ENCODE results near the gene NDC1. TPM values are rescaled to one million over a fixed set of nuclear protein-coding genes. Genes with fewer than 3 reads are reported as not detected.

NDC1 gene
- total and polyA plus RNA-seq, 7 donors, result 3.0 to 12.1 (median 5.7) TPM

- H3K4me1 ChIP-seq, result no peaks in the 10 kb centered on the region
- WGBS, 3 donors, result 31 to 51% (median 39%) methylated on average over 6 of the region's 6 CpGs
- H3K4me3 ChIP-seq, result no peak overlapping the region
- no peaks in the 10 kb centered on the region for H3K36me3 ChIP-seq (ENCODE audit: insufficient read depth in 1 of 2, low read depth in 1 of 2)
- no peak for ATAC-seq
- no peaks in the 10 kb centered on the region for H3K27me3 ChIP-seq (ENCODE audit: insufficient read depth in 3 of 3, low read length in 2 of 3)
- no peak for DNase-seq
- TF ChIP-seq CTCF (IDR thresholded peaks at IDR 0.05), result no peak
- no peaks in the 10 kb centered on the region for H3K9me3 ChIP-seq
- no peak overlapping the region for H3K27ac ChIP-seq
- intact Hi-C loops (cut with DNase I), result no loop called here
Measured at GRCh38 chr1:53725238-53725689, 112.8 kb downstream of the NDC1 start.

- ATAC-seq, result no peak
- intact Hi-C loops (cut with DNase I), result no loop called here
- TF ChIP-seq CTCF (IDR thresholded peaks at IDR 0.05), result no peak
Measured at GRCh38 chr1:53722025-53722424, 116.1 kb downstream of the NDC1 start.

GRCh38 chr1:53721088-53721487 lies 117.0 kb downstream of the NDC1 start:
- Histone ChIP-seq H3K9me3 (no peaks in the 10 kb centered on the region), H3K27ac (no peak overlapping the region), H3K27me3 (ENCODE audit: insufficient read depth in 3 of 3, low read length in 2 of 3) (peaks cover 0 to 3% (median 0%) of the 10 kb centered on the region in 3 donors), H3K4me1 (no peaks in the 10 kb centered on the region), H3K36me3 (ENCODE audit: insufficient read depth in 1 of 2, low read depth in 1 of 2) (no peaks in the 10 kb centered on the region), H3K4me3 (no peak overlapping the region)
- intact Hi-C loops (cut with DNase I), result no loop called here
- 70 to 81% (median 78%) methylated on average over 4 of the region's 4 CpGs for whole genome bisulfite sequencing, 3 donors
- TF ChIP-seq CTCF (IDR thresholded peaks at IDR 0.05), result no peak
- no peak for ATAC-seq
- no peak for DNase-seq

More at GRCh38 chr1:53722025-53722424, 116.1 kb downstream of the NDC1 start:
- Histone ChIP-seq H3K9me3 (no peaks in the 10 kb centered on the region), H3K27me3 (ENCODE audit: insufficient read depth in 3 of 3, low read length in 2 of 3) (no peaks in the 10 kb centered on the region), H3K36me3 (ENCODE audit: insufficient read depth in 1 of 2, low read depth in 1 of 2) (no peaks in the 10 kb centered on the region), H3K4me1 (no peaks in the 10 kb centered on the region), H3K27ac (no peak overlapping the region), H3K4me3 (no peak overlapping the region)
- 88 to 92% (median 91%) methylated on average over 1 of the region's 1 CpG for WGBS, 3 donors
- no peak for DNase-seq

- Histone ChIP-seq H3K36me3 (ENCODE audit: insufficient read depth in 1 of 2, low read depth in 1 of 2) (no peaks in the 10 kb centered on the region), H3K4me1 (no peaks in the 10 kb centered on the region), H3K4me3 (no peak overlapping the region), H3K9me3 (no peaks in the 10 kb centered on the region), H3K27me3 (ENCODE audit: insufficient read depth in 3 of 3, low read length in 2 of 3) (peaks cover 0 to 13% (median 0%) of the 10 kb centered on the region in 3 donors), H3K27ac (no peak overlapping the region)
- intact Hi-C loops (cut with DNase I), result no loop called here
- 66 to 73% (median 71%) methylated on average over 2 of the region's 2 CpGs for WGBS, 3 donors
- DNase-seq, result no peak
- TF ChIP-seq CTCF (IDR thresholded peaks at IDR 0.05), result no peak
- no peak for ATAC-seq
Measured at GRCh38 chr1:53719469-53719868, 118.6 kb downstream of the NDC1 start.

- intact Hi-C loops (cut with DNase I), result no loop called here
- Histone ChIP-seq H3K4me3 (no peak overlapping the region), H3K27me3 (ENCODE audit: insufficient read depth in 3 of 3, low read length in 2 of 3) (peaks cover 0 to 13% (median 0%) of the 10 kb centered on the region in 3 donors), H3K36me3 (ENCODE audit: insufficient read depth in 1 of 2, low read depth in 1 of 2) (no peaks in the 10 kb centered on the region), H3K27ac (no peak overlapping the region), H3K4me1 (no peaks in the 10 kb centered on the region), H3K9me3 (no peaks in the 10 kb centered on the region)
- ATAC-seq, result no peak
- TF ChIP-seq CTCF (IDR thresholded peaks at IDR 0.05), result no peak
- no peak for DNase-seq
- WGBS, 3 donors, result 65 to 73% (median 71%) methylated on average over 2 of the region's 2 CpGs
Measured at GRCh38 chr1:53718443-53718842, 119.7 kb downstream of the NDC1 start.

Data from psoas muscle (tissue), 8 donors.